ENCODE data around the gene IL21R. TPM values are rescaled to one million over a fixed set of nuclear protein-coding genes. Genes with fewer than 3 reads are reported as not detected.

Gene IL21R
- total and polyA plus RNA-seq, 2 experiments from 2014 or later = not detected

- no peak for DNase-seq (ENCODE audit: low read depth in 1 of 2, low spot score in 1 of 2)
- no peak overlapping the region for H3K27ac ChIP-seq
- H3K36me3 ChIP-seq = peaks cover 79% of the 10 kb centered on the region
- H3K27me3 ChIP-seq = no peaks in the 10 kb centered on the region
- H3K4me1 ChIP-seq (ENCODE audit: low read depth) = no peaks in the 10 kb centered on the region
- TF ChIP-seq CTCF (IDR thresholded peaks at IDR 0.05; ENCODE audit: low read depth, low read length) = no peak
- no peak overlapping the region for H3K4me3 ChIP-seq
- H3K9me3 ChIP-seq (ENCODE audit: low read depth) = no peaks in the 10 kb centered on the region
Observed at GRCh38 chr16:27482397-27483087, 80.6 kb downstream of the IL21R start.

GRCh38 chr16:27483088-27483437 is 81.1 kb downstream of the IL21R start:
- H3K4me3 ChIP-seq = no peak overlapping the region
- no peaks in the 10 kb centered on the region for H3K4me1 ChIP-seq (ENCODE audit: low read depth)
- peaks cover 78% of the 10 kb centered on the region for H3K36me3 ChIP-seq
- H3K27ac ChIP-seq = no peak overlapping the region
- DNase-seq (ENCODE audit: low read depth in 1 of 2, low spot score in 1 of 2) = no peak
- TF ChIP-seq CTCF (IDR thresholded peaks at IDR 0.05; ENCODE audit: low read depth, low read length) = no peak
- H3K9me3 ChIP-seq (ENCODE audit: low read depth) = no peaks in the 10 kb centered on the region
- no peaks in the 10 kb centered on the region for H3K27me3 ChIP-seq

- TF ChIP-seq CTCF (IDR thresholded peaks at IDR 0.05; ENCODE audit: low read depth, low read length) = no peak
- H3K4me1 ChIP-seq (ENCODE audit: low read depth) = no peaks in the 10 kb centered on the region
- no peaks in the 10 kb centered on the region for H3K9me3 ChIP-seq (ENCODE audit: low read depth)
Observed at GRCh38 chr16:27483624-27484023, 81.7 kb downstream of the IL21R start.

GRCh38 chr16:27485126-27485525 is 83.2 kb downstream of the IL21R start:
- Histone ChIP-seq H3K9me3 (ENCODE audit: low read depth) (no peaks in the 10 kb centered on the region), H3K27ac (no peak overlapping the region), H3K4me3 (no peak overlapping the region), H3K4me1 (ENCODE audit: low read depth) (no peaks in the 10 kb centered on the region), H3K27me3 (no peaks in the 10 kb centered on the region), H3K36me3 (peaks cover 86% of the 10 kb centered on the region)
- TF ChIP-seq CTCF (IDR thresholded peaks at IDR 0.05; ENCODE audit: low read depth, low read length) = no peak
- DNase-seq (ENCODE audit: low read depth in 1 of 2, low spot score in 1 of 2) = no peak

More at GRCh38 chr16:27483624-27484023, 81.7 kb downstream of the IL21R start:
- DNase-seq (ENCODE audit: low read depth in 1 of 2, low spot score in 1 of 2) = no peak
- no peak overlapping the region for H3K27ac ChIP-seq
- H3K36me3 ChIP-seq = peaks cover 78% of the 10 kb centered on the region
- no peaks in the 10 kb centered on the region for H3K27me3 ChIP-seq
- H3K4me3 ChIP-seq = no peak overlapping the region

GRCh38 chr16:27485811-27486210 is 83.8 kb downstream of the IL21R start:
- Histone ChIP-seq H3K4me3 (no peak overlapping the region), H3K36me3 (peaks cover 88% of the 10 kb centered on the region), H3K4me1 (ENCODE audit: low read depth) (no peaks in the 10 kb centered on the region), H3K9me3 (ENCODE audit: low read depth) (no peaks in the 10 kb centered on the region), H3K27ac (no peak overlapping the region), H3K27me3 (no peaks in the 10 kb centered on the region)
- no peak for TF ChIP-seq CTCF (IDR thresholded peaks at IDR 0.05; ENCODE audit: low read depth, low read length)
- no peak for DNase-seq (ENCODE audit: low read depth in 1 of 2, low spot score in 1 of 2)

Measured in cardiac muscle cell (in vitro differentiated cells and primary cell).